Astrocyte of the cerebellum (primary cell): ENCODE data around the gene VWA5A.
"Not testable (repeated sequence)": the region's sequence is repeated elsewhere in the genome, so short reads cannot be mapped to it uniquely, and the experiment has no call there.

Source experiments
- DNase-seq: peaks from one replicate; pipeline ENCODE4 v3.0.0-alpha.2; 2011; ENCODE audit warnings: low read depth
- H3K4me3 ChIP-seq: 2 replicates; pipeline ENCODE4 v1.5.1; 2011; ENCODE audit warnings: mild to moderate bottlenecking, low read depth, low read length, moderate library complexity
- CTCF ChIP-seq: IDR thresholded peaks from 2 replicates; pipeline ENCODE4 v1.5.1; 2012; ENCODE audit warnings: low read length, low read depth, moderate library complexity, mild to moderate bottlenecking; ENCODE audit errors: missing control alignments
- in situ Hi-C: cut with HindIII; loops from 2 replicates; pipeline ENCODE4 v1.10.0; 2017; ENCODE audit warnings: low sequenced_read_pairs

Gene VWA5A

GRCh38 chr11:124123622-124124021 lies 8.4 kb downstream of the VWA5A start:
- in situ Hi-C loops = no loop called here
- no peak for TF ChIP-seq CTCF
- no peak overlapping the region for H3K4me3 ChIP-seq
- no peak for DNase-seq

- in situ Hi-C loops, DNase-seq, H3K4me3 ChIP-seq: not testable (repeated sequence)
Measured at GRCh38 chr11:124127134-124127533, 11.9 kb downstream of the VWA5A start.

- in situ Hi-C loops = no loop called here
- H3K4me3 ChIP-seq = no peak overlapping the region
- TF ChIP-seq CTCF = no peak
- DNase-seq = no peak
Measured at GRCh38 chr11:124143034-124143433, 27.8 kb downstream of the VWA5A start.

GRCh38 chr11:124147951-124148350 lies 32.7 kb downstream of the VWA5A start:
- TF ChIP-seq CTCF = no peak
- in situ Hi-C loops = no loop called here
- H3K4me3 ChIP-seq = no peak overlapping the region
- no peak for DNase-seq

- TF ChIP-seq CTCF = no peak
- in situ Hi-C loops = no loop called here
Measured at GRCh38 chr11:124150684-124151083, 35.4 kb downstream of the VWA5A start.

GRCh38 chr11:124152770-124153407 lies 37.6 kb downstream of the VWA5A start:
- no peak overlapping the region for H3K4me3 ChIP-seq
- peak; percentile 4 for TF ChIP-seq CTCF
- no peak for DNase-seq
- in situ Hi-C loops = no loop called here

More at GRCh38 chr11:124150684-124151083, 35.4 kb downstream of the VWA5A start:
- DNase-seq = no peak
- no peak overlapping the region for H3K4me3 ChIP-seq

GRCh38 chr11:124153821-124154220 lies 38.6 kb downstream of the VWA5A start:
- no peak for DNase-seq
- TF ChIP-seq CTCF = no peak
- no peak overlapping the region for H3K4me3 ChIP-seq
- in situ Hi-C loops = no loop called here
